CD4-positive, alpha-beta T cell (primary cell): ENCODE data around the gene ARID3A. TPM values are rescaled to one million over a fixed set of nuclear protein-coding genes. Genes with fewer than 3 reads are reported as not detected.

Experiments
- ATAC-seq: fragments of 200-7000 bp; cut with Tn5 transposase; one replicate; pipeline ENCODE4 v1.10.0; 2022; ENCODE audit warnings: mild to moderate bottlenecking; ENCODE audit not compliant: poor library complexity
- CTCF ChIA-PET: fragments of 350-600 bp; sonication (Branson Sonifier 250); formaldehyde crosslinking; loops from one replicate; lab custom pipeline; 2021; ENCODE audit warnings: antibody characterized with exemption, inconsistent platforms; lab: Charles Lee
- POLR2A ChIA-PET: fragments of 350-600 bp; sonication (Branson Sonifier 250); formaldehyde crosslinking; loops from one replicate; lab custom pipeline; 2021; ENCODE audit warnings: antibody characterized with exemption, inconsistent platforms; lab: Charles Lee
- DNase-seq, 14 experiments: peaks; one replicate each; pipeline ENCODE4 v3.0.0-alpha.2; 2013 to 2020; ENCODE audit warnings: mixed read lengths in 2 of 14
- H3K27ac ChIP-seq, 2 donors: one replicate each; pipeline versions ENCODE4 v1.5.1 to v1.7.0; 2013; ENCODE audit warnings: low read length in 2 of 2, low read depth in 1 of 2, mild to moderate bottlenecking in 1 of 2
- H3K27me3 ChIP-seq, 2 experiments: 1 replicate in 1 of 2; 2 replicates in 1 of 2; pipeline versions ENCODE4 v1.6.1 to v1.7.0; 2013; ENCODE audit warnings: low read length in 2 of 2, control low read depth in 1 of 2, mild to moderate bottlenecking in 1 of 2, moderate library complexity in 1 of 2; ENCODE audit not compliant: insufficient read depth in 2 of 2, control insufficient read depth in 1 of 2
- H3K36me3 ChIP-seq: one replicate; pipeline ENCODE4 v1.6.1; 2013; ENCODE audit warnings: low read length, control low read depth; ENCODE audit not compliant: insufficient read depth
- H3K4me1 ChIP-seq: one replicate; pipeline ENCODE4 v1.6.1; 2013; ENCODE audit warnings: low read length, control low read depth; ENCODE audit not compliant: insufficient read depth
- H3K4me3 ChIP-seq: one replicate; pipeline ENCODE4 v1.5.1; 2013; ENCODE audit warnings: mild to moderate bottlenecking, low read length, moderate library complexity
- H3K9me3 ChIP-seq, 2 experiments: 1 replicate in 1 of 2; 2 replicates in 1 of 2; pipeline versions ENCODE4 v1.6.1 to v1.7.0; 2013; ENCODE audit warnings: low read length in 2 of 2, mild to moderate bottlenecking in 2 of 2, control low read depth in 1 of 2, moderate library complexity in 1 of 2; ENCODE audit not compliant: control insufficient read depth in 1 of 2, insufficient read depth in 1 of 2
- H3K27ac Mint-ChIP-seq: one replicate; pipeline ENCODE4 v1.8.0; 2020; ENCODE audit warnings: mixed read lengths
- H3K27me3 Mint-ChIP-seq: one replicate; pipeline ENCODE4 v1.8.0; 2021; ENCODE audit warnings: mixed read lengths
- H3K36me3 Mint-ChIP-seq: one replicate; pipeline ENCODE4 v1.8.0; 2021; ENCODE audit warnings: low read depth, mixed read lengths
- H3K4me1 Mint-ChIP-seq: one replicate; pipeline ENCODE4 v1.8.0; 2021; ENCODE audit warnings: low read depth, mixed read lengths
- H3K4me3 Mint-ChIP-seq: one replicate; pipeline ENCODE4 v1.8.0; 2020; ENCODE audit warnings: mild to moderate bottlenecking, mixed read lengths
- H3K9me3 Mint-ChIP-seq: one replicate; pipeline ENCODE4 v1.8.0; 2020; ENCODE audit warnings: mixed read lengths
- intact Hi-C, 2 experiments: fragments of 100-400 bp; cut with DNase I in 1 of 2; cut with micrococcal nuclease in 1 of 2; formaldehyde crosslinking; loops; one replicate each; pipeline versions ENCODE4 v1.15.1 to v1.9.0; 2023 to 2025; cut with DNase I, micrococcal nuclease
- total RNA-seq, 174 experiments: library from RNA in 2 of 174; stranded (reverse) in 2 of 174; gene quantifications; one replicate each; pipeline ENCODE4 v1.2.3 and lab custom pipeline; 2021 to 2026
- TF ChIP-seq, protein P1 (sequence below): fragments of 200-600 bp; IDR thresholded peaks from one replicate; pipeline ENCODE4 v1.8.0; 2022; ENCODE audit warnings: antibody characterized with exemption, mild to moderate bottlenecking

ARID3A gene
- total RNA-seq, 2 experiments from 2014 or later = 3.7 to 4.1 TPM

DNA sequence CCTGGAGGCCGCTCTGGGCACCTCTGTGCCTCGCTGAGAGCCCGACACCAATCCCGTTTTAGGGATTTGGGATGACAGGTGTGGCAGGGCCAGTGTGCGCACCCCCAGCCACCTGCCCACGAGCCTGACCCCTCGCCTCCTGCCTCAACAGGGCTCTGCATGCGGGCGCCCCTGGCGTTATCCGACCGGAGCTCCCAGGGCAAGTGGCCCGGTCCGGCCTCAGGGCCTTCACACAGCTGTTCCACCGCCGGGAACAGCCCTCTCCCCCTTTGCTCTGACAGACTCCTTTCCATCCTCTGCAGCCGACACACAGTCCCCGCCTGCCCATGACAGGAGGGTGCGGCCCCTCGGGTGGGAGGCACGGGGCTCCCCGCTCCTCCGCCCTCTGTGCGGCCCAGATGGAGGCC lies 51.2 kb downstream of the ARID3A start:
- no peak for ATAC-seq
- H3K27me3 ChIP-seq = no peaks in the 10 kb centered on the region
- peaks cover 3% of the 10 kb centered on the region for H3K36me3 ChIP-seq
- CTCF ChIA-PET = no interaction called here
- no peaks in the 10 kb centered on the region for H3K9me3 ChIP-seq
- Mint-ChIP-seq H3K27me3 (no peaks in the 10 kb centered on the region), H3K36me3 (peaks cover 7% of the 10 kb centered on the region), H3K9me3 (no peaks in the 10 kb centered on the region), H3K4me1 (no peaks in the 10 kb centered on the region), H3K27ac (no peak overlapping the region), H3K4me3 (no peak overlapping the region)
- no peaks in the 10 kb centered on the region for H3K4me1 ChIP-seq
- H3K27ac ChIP-seq = no peak overlapping the region
- POLR2A ChIA-PET = interaction anchor here (0.6 kb wide), 1 partner anchor 50 kb away, joined by 3 read pairs; no protein-coding TSS in a partner anchor
- TF ChIP-seq, protein P1, sequence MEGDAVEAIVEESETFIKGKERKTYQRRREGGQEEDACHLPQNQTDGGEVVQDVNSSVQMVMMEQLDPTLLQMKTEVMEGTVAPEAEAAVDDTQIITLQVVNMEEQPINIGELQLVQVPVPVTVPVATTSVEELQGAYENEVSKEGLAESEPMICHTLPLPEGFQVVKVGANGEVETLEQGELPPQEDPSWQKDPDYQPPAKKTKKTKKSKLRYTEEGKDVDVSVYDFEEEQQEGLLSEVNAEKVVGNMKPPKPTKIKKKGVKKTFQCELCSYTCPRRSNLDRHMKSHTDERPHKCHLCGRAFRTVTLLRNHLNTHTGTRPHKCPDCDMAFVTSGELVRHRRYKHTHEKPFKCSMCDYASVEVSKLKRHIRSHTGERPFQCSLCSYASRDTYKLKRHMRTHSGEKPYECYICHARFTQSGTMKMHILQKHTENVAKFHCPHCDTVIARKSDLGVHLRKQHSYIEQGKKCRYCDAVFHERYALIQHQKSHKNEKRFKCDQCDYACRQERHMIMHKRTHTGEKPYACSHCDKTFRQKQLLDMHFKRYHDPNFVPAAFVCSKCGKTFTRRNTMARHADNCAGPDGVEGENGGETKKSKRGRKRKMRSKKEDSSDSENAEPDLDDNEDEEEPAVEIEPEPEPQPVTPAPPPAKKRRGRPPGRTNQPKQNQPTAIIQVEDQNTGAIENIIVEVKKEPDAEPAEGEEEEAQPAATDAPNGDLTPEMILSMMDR = no peak
- no peak overlapping the region for H3K4me3 ChIP-seq
- DNase-seq = no peak
- intact Hi-C loops = no loop called here

DNA sequence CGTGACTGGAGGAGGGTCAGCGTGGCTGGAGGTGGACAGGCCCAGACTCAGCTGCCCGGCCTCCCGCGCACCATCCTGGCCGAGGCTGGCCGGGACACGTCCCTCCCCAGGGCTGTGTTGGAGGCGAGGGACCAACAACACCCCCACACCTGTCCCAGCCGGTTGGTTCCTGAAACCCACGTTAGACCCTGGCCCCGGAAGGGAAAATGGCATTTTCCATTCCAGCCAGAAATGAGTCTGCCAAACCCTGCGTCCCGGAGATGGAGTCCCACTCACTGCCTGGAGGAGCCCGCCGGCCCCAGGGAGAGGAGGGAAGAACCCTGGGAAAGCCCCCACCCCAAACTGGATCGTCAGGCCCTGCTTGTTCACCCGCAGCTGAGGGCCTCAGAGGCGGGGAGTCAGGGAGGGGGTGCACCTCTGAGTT lies 53.5 kb downstream of the ARID3A start:
- no peak for ATAC-seq
- Mint-ChIP-seq H3K4me1 (peaks cover 3% of the 10 kb centered on the region), H3K4me3 (no peak overlapping the region), H3K27ac (no peak overlapping the region), H3K27me3 (no peaks in the 10 kb centered on the region), H3K36me3 (peaks cover 2% of the 10 kb centered on the region), H3K9me3 (no peaks in the 10 kb centered on the region)
- H3K36me3 ChIP-seq = no peaks in the 10 kb centered on the region
- POLR2A ChIA-PET = no interaction called here
- no peaks in the 10 kb centered on the region for H3K27me3 ChIP-seq
- H3K4me1 ChIP-seq = peaks cover 18% of the 10 kb centered on the region
- TF ChIP-seq, protein P1 = no peak
- H3K9me3 ChIP-seq = no peaks in the 10 kb centered on the region
- intact Hi-C loops = no loop called here
- H3K4me3 ChIP-seq = no peak overlapping the region
- H3K27ac ChIP-seq = no peak overlapping the region
- CTCF ChIA-PET = no interaction called here
- no peak for DNase-seq

DNA sequence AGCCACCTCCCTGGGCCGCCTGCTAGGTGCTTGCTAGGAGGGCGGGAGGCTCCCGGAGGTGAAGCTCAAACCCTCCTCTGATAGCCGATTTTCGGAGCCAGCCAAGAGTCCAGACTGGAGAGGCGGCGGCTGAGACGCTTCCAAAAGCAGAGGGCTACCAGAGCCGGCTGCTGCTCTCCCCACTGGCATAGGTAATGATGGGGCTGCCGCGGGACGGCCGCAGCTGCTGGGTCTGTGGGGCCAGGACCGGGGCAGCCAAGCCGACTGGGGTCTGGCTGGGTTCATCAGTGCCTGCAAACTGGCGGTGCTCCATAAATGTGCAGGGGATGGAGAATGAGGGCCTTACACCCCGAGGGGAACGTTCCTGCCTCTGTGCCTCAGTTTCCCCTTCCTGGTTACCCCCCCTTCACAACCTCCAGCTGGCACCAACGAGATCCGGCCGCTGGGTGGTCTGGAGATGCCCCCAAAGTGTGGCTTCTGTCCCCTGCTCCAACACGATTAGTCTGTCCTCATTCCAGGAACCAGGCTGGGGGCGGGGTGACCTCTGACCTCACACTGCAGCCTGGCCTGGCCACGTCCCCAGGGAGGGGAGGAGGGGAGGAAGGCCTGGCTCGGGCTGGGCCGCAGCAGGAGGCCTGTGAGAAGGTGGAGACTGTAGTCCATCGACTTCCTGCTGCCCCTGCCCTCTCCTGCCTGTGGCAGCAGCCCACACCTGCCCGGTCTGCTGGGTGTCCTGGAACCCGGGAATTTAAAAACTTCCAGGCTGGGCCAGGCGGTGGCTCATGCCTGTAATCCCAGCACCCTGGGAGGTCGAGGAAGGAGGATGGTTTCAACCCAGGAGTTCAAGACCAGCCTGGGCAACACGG lies 54.5 kb downstream of the ARID3A start:
- Mint-ChIP-seq H3K9me3 (no peaks in the 10 kb centered on the region), H3K27ac (no peak overlapping the region), H3K4me3 (no peak overlapping the region), H3K27me3 (no peaks in the 10 kb centered on the region), H3K36me3 (peaks cover 9% of the 10 kb centered on the region), H3K4me1 (peaks cover 11% of the 10 kb centered on the region)
- Histone ChIP-seq H3K4me3 (no peak overlapping the region), H3K27me3 (no peaks in the 10 kb centered on the region), H3K9me3 (no peaks in the 10 kb centered on the region), H3K27ac (no peak overlapping the region), H3K4me1 (peaks cover 28% of the 10 kb centered on the region), H3K36me3 (no peaks in the 10 kb centered on the region)
- DNase-seq (no peak), ATAC-seq (no peak)
- TF ChIP-seq, protein P1 = no peak
- POLR2A ChIA-PET = no interaction called here
- CTCF ChIA-PET = no interaction called here
- intact Hi-C loops = loop anchor here (5.0 kb wide), 2 partner anchors 118 to 212 kb away; no protein-coding TSS in a partner anchor
